K562 (cell line): ENCODE measurements around the gene TMEM176B. TPM values are rescaled to one million over a fixed set of nuclear protein-coding genes. Genes with fewer than 3 reads are reported as not detected.
A peak's percentile ranks its signal among the peaks of the same experiment; 100 is the strongest.

ENCODE experiments used
- ATF1 ChIP-seq, 2 experiments: fragments of 450-650 bp in 1 of 2; IDR thresholded peaks; 2 replicates each; pipeline ENCODE4 v1.6.1; 2016; ENCODE audit warnings: missing compliant biosample characterization in 1 of 2, missing genetic modification characterization in 1 of 2
- BCL6 ChIP-seq: fragments of 250-450 bp; sonication (Bioruptor Pico); IDR thresholded peaks from 2 replicates; pipeline ENCODE4 v1.4.0; 2020
- FOXM1 ChIP-seq, 2 experiments: fragments of 450-650 bp in 1 of 2; sonication (generic) in 1 of 2; formaldehyde crosslinking in 1 of 2; IDR thresholded peaks; 2 replicates each; pipeline versions ENCODE4 v1.6.1 to v1.9.0; 2017 to 2022; ENCODE audit warnings: low read depth in 2 of 2, mild to moderate bottlenecking in 2 of 2, missing genetic modification reagents in 1 of 2, moderate library complexity in 1 of 2
- MAZ ChIP-seq, 2 experiments: fragments of 450-650 bp in 1 of 2; sonication (generic) in 1 of 2; formaldehyde crosslinking; IDR thresholded peaks in 1 of 2; conservative IDR thresholded peaks in 1 of 2; 2 replicates each; pipeline versions ENCODE4 v1.4.0 to v1.5.0; 2020; ENCODE audit warnings: mild to moderate bottlenecking in 1 of 2, missing genetic modification reagents in 1 of 2
- MBD2 ChIP-seq: sonication (generic); IDR thresholded peaks from 2 replicates; pipeline ENCODE4 v1.6.1; 2016; ENCODE audit warnings: low read depth, borderline replicate concordance
- NBN ChIP-seq: fragments of 450-650 bp; IDR thresholded peaks from 2 replicates; pipeline ENCODE4 v1.6.1; 2016; ENCODE audit warnings: low read depth, mild to moderate bottlenecking
- NCOA1 ChIP-seq: fragments of 450-650 bp; IDR thresholded peaks from 2 replicates; pipeline ENCODE4 v1.6.1; 2016; ENCODE audit warnings: low read depth
- POLR2G ChIP-seq: fragments of 200-400 bp; formaldehyde crosslinking; IDR thresholded peaks from 2 replicates; pipeline ENCODE4 v1.6.1; 2017; ENCODE audit warnings: low read depth, mild to moderate bottlenecking, antibody characterized with exemption, low read length, moderate library complexity
- PPARD ChIP-seq: fragments of 250-450 bp; sonication (Bioruptor Pico); IDR thresholded peaks from 2 replicates; pipeline ENCODE4 v1.8.0; 2022; ENCODE audit warnings: inconsistent platforms, mild to moderate bottlenecking, moderate library complexity
- SIRT6 ChIP-seq: IDR thresholded peaks from one replicate; pipeline ENCODE4 v1.6.1; 2012; ENCODE audit warnings: low read depth, mild to moderate bottlenecking, control low read depth, inconsistent platforms, low read length, moderate library complexity
- SMARCE1 ChIP-seq: fragments of 450-650 bp; IDR thresholded peaks from 2 replicates; pipeline ENCODE4 v1.7.1; 2016; ENCODE audit warnings: mild to moderate bottlenecking
- TARDBP ChIP-seq: fragments of 450-650 bp; IDR thresholded peaks from 2 replicates; pipeline ENCODE4 v1.6.1; 2016
- TCF7L2 ChIP-seq: fragments of 150-350 bp; IDR thresholded peaks from 2 replicates; pipeline ENCODE4 v1.6.1; 2016; ENCODE audit warnings: low read depth, mild to moderate bottlenecking, low read length, moderate library complexity
- ZNF121 ChIP-seq: sonication (generic); formaldehyde crosslinking; conservative IDR thresholded peaks from 2 replicates; pipeline ENCODE4 v1.8.0; 2022; ENCODE audit warnings: missing genetic modification reagents
- ZNF239 ChIP-seq: fragments of 250-450 bp; sonication (Bioruptor Pico); IDR thresholded peaks from 2 replicates; pipeline ENCODE4 v1.4.0; 2020; ENCODE audit warnings: mild to moderate bottlenecking
- ZNF263 ChIP-seq: sonication (generic); formaldehyde crosslinking; IDR thresholded peaks from 2 replicates; pipeline ENCODE4 v1.8.0; 2022; ENCODE audit warnings: mild to moderate bottlenecking, missing genetic modification reagents, borderline replicate concordance
- ZNF589 ChIP-seq: fragments of 200-800 bp; sonication (Bioruptor generic); IDR thresholded peaks from 2 replicates; pipeline ENCODE4 v1.6.1; 2016; ENCODE audit warnings: low read depth, missing genetic modification characterization, missing compliant biosample characterization
- ZNF695 ChIP-seq: fragments of 450-650 bp; formaldehyde crosslinking; IDR thresholded peaks from 2 replicates; pipeline ENCODE4 v1.4.0; 2020; ENCODE audit warnings: mild to moderate bottlenecking, moderate library complexity
- ZNF77 ChIP-seq: fragments of 250-450 bp; sonication (Bioruptor Pico); IDR thresholded peaks from 2 replicates; pipeline ENCODE4 v1.5.0; 2020
- polyA plus RNA-seq, 8 experiments: library from polyadenylated mRNA; depleted of rRNA in 4 of 8; stranded (reverse) in 5 of 8; unstranded in 3 of 8; fragments of >200 nt; fragmentation: Nextera tagmentation in 2 of 8; fragmentation: Illumina TruSeq in 1 of 8; extraction: Ambion mirVana in 2 of 8; extraction: Trizol in 1 of 8; gene quantifications; 2 replicates each; pipeline versions ENCODE4 v1.2.1 to v1.2.3, GENCODE V29; 2011 to 2014; ENCODE audit warnings: inconsistent platforms in 1 of 8, missing spikeins in 1 of 8
- total RNA-seq, 7 experiments: library from RNA; depleted of rRNA in 6 of 7; stranded (reverse); fragments of >200 nt in 6 of 7; fragmentation: Illumina TruSeq in 2 of 7; extraction: Trizol in 2 of 7; gene quantifications; 2 replicates each; pipeline versions ENCODE4 v1.2.1 to v1.2.3, GENCODE V29; 2011 to 2021; ENCODE audit warnings: low replicate concordance in 1 of 7
- TF ChIP-seq, protein P1 (sequence below): fragments of 250-450 bp; sonication (Bioruptor Pico); IDR thresholded peaks from 2 replicates; pipeline ENCODE4 v1.9.0; 2021; ENCODE audit warnings: mild to moderate bottlenecking, inconsistent platforms
- TF ChIP-seq, protein P2 (sequence below): fragments of 450-650 bp; formaldehyde crosslinking; IDR thresholded peaks from 2 replicates; pipeline ENCODE4 v1.4.0; 2020; ENCODE audit warnings: mild to moderate bottlenecking, moderate library complexity
- TF ChIP-seq, protein P3 (sequence below): fragments of 250-450 bp; sonication (Bioruptor Pico); IDR thresholded peaks from 2 replicates; pipeline ENCODE4 v1.5.1; 2021; ENCODE audit warnings: mild to moderate bottlenecking

Gene TMEM176B
- total and polyA plus RNA-seq, 9 of the 15 experiments (the other 6 are each of a cell fraction or from before 2014, with no cell fraction given): 0.19 to 0.60 TPM; not detected in 7

DNA sequence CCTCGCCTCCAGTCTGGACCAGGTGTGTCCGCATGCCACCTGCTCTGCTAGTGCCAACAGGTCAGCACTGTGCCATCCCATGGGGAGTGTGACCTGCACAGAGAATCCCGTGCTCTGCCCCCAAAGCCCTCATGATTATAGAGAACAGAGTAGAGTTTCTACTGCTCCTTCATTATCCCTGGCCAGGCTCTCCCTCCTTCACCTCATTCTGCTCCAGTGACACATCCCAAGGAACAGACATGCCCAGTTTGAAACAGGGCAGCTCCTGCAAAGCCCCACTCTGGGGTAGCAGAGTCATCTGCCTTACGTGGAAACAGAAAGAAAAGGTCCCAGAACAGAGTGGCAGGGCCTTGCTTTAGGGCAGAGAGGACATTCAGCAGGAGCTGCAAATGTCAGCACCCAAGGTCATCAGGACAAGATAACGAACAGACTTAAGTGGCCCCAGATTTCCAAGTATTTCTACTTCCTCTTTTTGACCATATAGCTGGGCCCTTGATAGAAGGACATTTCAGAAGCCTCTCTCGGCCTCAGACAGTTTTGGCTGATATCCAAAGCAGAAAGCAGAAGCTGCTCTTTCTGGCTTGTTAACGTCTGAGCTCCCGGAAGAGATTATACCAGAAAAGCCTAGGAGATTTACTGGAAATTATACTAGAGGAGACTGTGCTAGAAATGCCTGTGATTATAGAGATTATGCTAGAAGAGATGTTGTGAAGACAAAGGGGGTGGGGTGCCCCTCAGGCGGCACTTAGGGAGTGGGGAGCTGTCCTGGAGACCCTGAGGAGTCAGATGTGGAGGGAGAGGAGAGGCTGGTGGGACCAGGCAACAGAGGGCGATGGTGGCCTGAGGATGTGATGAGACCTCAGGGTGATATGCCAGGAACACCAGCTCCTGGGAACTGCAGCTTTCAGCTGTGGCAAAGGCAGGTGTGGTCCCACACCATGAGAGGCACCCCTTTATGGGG is 12.6 kb downstream of the TMEM176B start (continued):
- TF ChIP-seq ZNF77 (CRISPR knock-in tag) (no peak), ZNF695 (no peak), TCF7L2 (no peak), SMARCE1 (peak; percentile 96; the same call in 1 of the 2 replicates), ZNF121 (CRISPR knock-in tag) (no peak), FOXM1 (IDR thresholded peaks at IDR 0.05; ENCODE audit: low read depth) (peak; percentile 59; the same call in 1 of the 2 replicates), FOXM1 (CRISPR knock-in tag; IDR thresholded peaks at IDR 0.05; ENCODE audit: low read depth) (no peak), SIRT6 (no peak), BCL6 (CRISPR knock-in tag) (no peak), PPARD (CRISPR knock-in tag) (no peak), NCOA1 (peak; percentile 87), ATF1 (CRISPR knock-in tag; IDR thresholded peaks at IDR 0.05) (no peak), ATF1 (tag; IDR thresholded peaks at IDR 0.05) (peak; percentile 25; the same call in 1 of the 2 replicates), POLR2G (no peak), ZNF239 (CRISPR knock-in tag) (peak; percentile 4; the same call in 1 of the 2 replicates), MBD2 (no peak; the same call in 1 of the 2 replicates), TARDBP (peak; percentile 71; the same call in 1 of the 2 replicates), NBN (peak; percentile 94; the same call in 1 of the 2 replicates), ZNF263 (no peak), ZNF589 (no peak), MAZ (CRISPR knock-in tag; conservative IDR thresholded peaks at IDR 0.05 in 1 of 2, IDR thresholded peaks at IDR 0.05 in 1 of 2) (peak; percentile 43 to 72; a peak in 3 of 4 replicates)
- TF ChIP-seq, protein P1, sequence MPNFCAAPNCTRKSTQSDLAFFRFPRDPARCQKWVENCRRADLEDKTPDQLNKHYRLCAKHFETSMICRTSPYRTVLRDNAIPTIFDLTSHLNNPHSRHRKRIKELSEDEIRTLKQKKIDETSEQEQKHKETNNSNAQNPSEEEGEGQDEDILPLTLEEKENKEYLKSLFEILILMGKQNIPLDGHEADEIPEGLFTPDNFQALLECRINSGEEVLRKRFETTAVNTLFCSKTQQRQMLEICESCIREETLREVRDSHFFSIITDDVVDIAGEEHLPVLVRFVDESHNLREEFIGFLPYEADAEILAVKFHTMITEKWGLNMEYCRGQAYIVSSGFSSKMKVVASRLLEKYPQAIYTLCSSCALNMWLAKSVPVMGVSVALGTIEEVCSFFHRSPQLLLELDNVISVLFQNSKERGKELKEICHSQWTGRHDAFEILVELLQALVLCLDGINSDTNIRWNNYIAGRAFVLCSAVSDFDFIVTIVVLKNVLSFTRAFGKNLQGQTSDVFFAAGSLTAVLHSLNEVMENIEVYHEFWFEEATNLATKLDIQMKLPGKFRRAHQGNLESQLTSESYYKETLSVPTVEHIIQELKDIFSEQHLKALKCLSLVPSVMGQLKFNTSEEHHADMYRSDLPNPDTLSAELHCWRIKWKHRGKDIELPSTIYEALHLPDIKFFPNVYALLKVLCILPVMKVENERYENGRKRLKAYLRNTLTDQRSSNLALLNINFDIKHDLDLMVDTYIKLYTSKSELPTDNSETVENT: no peak
- TF ChIP-seq, protein P2, sequence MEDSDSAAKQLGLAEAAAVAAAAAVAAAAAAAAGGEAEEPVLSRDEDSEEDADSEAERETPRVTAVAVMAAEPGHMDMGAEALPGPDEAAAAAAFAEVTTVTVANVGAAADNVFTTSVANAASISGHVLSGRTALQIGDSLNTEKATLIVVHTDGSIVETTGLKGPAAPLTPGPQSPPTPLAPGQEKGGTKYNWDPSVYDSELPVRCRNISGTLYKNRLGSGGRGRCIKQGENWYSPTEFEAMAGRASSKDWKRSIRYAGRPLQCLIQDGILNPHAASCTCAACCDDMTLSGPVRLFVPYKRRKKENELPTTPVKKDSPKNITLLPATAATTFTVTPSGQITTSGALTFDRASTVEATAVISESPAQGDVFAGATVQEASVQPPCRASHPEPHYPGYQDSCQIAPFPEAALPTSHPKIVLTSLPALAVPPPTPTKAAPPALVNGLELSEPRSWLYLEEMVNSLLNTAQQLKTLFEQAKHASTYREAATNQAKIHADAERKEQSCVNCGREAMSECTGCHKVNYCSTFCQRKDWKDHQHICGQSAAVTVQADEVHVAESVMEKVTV (CRISPR knock-in tag): no peak
- TF ChIP-seq, protein P3, sequence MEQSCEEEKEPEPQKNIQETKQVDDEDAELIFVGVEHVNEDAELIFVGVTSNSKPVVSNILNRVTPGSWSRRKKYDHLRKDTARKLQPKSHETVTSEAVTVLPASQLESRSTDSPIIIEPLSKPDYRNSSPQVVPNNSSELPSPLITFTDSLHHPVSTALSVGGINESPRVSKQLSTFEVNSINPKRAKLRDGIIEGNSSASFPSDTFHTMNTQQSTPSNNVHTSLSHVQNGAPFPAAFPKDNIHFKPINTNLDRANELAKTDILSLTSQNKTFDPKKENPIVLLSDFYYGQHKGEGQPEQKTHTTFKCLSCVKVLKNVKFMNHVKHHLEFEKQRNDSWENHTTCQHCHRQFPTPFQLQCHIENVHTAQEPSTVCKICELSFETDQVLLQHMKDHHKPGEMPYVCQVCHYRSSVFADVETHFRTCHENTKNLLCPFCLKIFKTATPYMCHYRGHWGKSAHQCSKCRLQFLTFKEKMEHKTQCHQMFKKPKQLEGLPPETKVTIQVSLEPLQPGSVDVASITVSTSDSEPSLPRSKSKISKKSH: no peak
